Upper lobe of right lung (tissue), 1 donor: Measurements from ENCODE around the gene TPPP2. TPM values are rescaled to one million over a fixed set of nuclear protein-coding genes. Genes with fewer than 3 reads are reported as not detected.
A peak's percentile ranks its signal among the peaks of the same experiment; 100 is the strongest.

Source experiments
- ATAC-seq: fragments of 200-7000 bp; cut with Tn5 transposase; one replicate; pipeline ENCODE4 v1.9.1; 2020; ENCODE audit warnings: mild to moderate bottlenecking, moderate library complexity
- DNase-seq: peaks from one replicate; pipeline ENCODE4 v3.0.0-alpha.2; 2020
- H3K27ac ChIP-seq: fragments of 200-600 bp; one replicate; pipeline ENCODE4 v1.8.0; 2022
- H3K27me3 ChIP-seq: fragments of 200-600 bp; one replicate; pipeline ENCODE4 v1.8.0; 2022; ENCODE audit warnings: mild to moderate bottlenecking
- H3K36me3 ChIP-seq: fragments of 200-600 bp; one replicate; pipeline ENCODE4 v1.8.0; 2022
- H3K4me1 ChIP-seq: fragments of 200-600 bp; one replicate; pipeline ENCODE4 v1.8.0; 2022
- H3K4me3 ChIP-seq: fragments of 200-600 bp; one replicate; pipeline ENCODE4 v1.8.0; 2022; ENCODE audit warnings: mild to moderate bottlenecking
- H3K9me3 ChIP-seq: fragments of 200-600 bp; one replicate; pipeline ENCODE4 v1.8.0; 2022
- CTCF ChIP-seq: fragments of 200-600 bp; IDR thresholded peaks from one replicate; pipeline ENCODE4 v1.8.0; 2022; ENCODE audit warnings: antibody characterized with exemption
- intact Hi-C: fragments of 100-400 bp; cut with DNase I; formaldehyde crosslinking; loops from one replicate; pipeline ENCODE4 v1.11.0; 2022
- total RNA-seq: library from RNA; stranded (reverse); fragmentation: NEBNext Ultra II Directional; extraction: Animal tissue kit (Norgen Biotek cat#: 25700); gene quantifications from one replicate; pipeline ENCODE4 v1.2.1, GENCODE V29; 2021
- donor health status: DM: no; HTN: yes; CAD: no; lungs with severe emphysema.

TPPP2 gene
- total RNA-seq, 1 donor from 2014 or later, result not detected

- DNase-seq, result no peak
- H3K27ac ChIP-seq, result peak overlapping the region; percentile 88
Observed at GRCh38 chr14:21023174-21023573, 6.8 kb upstream of the TPPP2 start.

GRCh38 chr14:21023817-21024584, 6.0 kb upstream of the TPPP2 start:
- no peak for DNase-seq
- intact Hi-C loops, result no loop called here
- Histone ChIP-seq H3K27ac (peak overlapping the region; percentile 88), H3K36me3 (peaks cover 29% of the 10 kb centered on the region), H3K4me3 (peak overlapping the region; percentile 86), H3K4me1 (peaks cover 18% of the 10 kb centered on the region), H3K9me3 (no peaks in the 10 kb centered on the region), H3K27me3 (no peaks in the 10 kb centered on the region)
- no peak for ATAC-seq
- no peak for TF ChIP-seq CTCF

More at GRCh38 chr14:21023174-21023573, 6.8 kb upstream of the TPPP2 start:
- H3K9me3 ChIP-seq, result no peaks in the 10 kb centered on the region
- intact Hi-C loops, result no loop called here
- peak; percentile 10 for ATAC-seq
- H3K27me3 ChIP-seq, result no peaks in the 10 kb centered on the region
- peak overlapping the region; percentile 86 for H3K4me3 ChIP-seq
- H3K4me1 ChIP-seq, result peaks cover 22% of the 10 kb centered on the region
- H3K36me3 ChIP-seq, result peaks cover 37% of the 10 kb centered on the region
- no peak for TF ChIP-seq CTCF

GRCh38 chr14:21024585-21025370, 5.2 kb upstream of the TPPP2 start, which contains the start of gene NDRG2:
Gene NDRG2, minus strand, starts transcription at chr14:21025061. Its CDS starts 1,746 bp downstream, at chr14:21023315.
- no peak for TF ChIP-seq CTCF
- H3K9me3 ChIP-seq, result no peaks in the 10 kb centered on the region
- ATAC-seq (peak; percentile 90), DNase-seq (peak; percentile 91)
- no peaks in the 10 kb centered on the region for H3K27me3 ChIP-seq
- H3K36me3 ChIP-seq, result peaks cover 21% of the 10 kb centered on the region
- H3K4me3 ChIP-seq, result peak within 1 kb of the TSS; percentile 86
- intact Hi-C loops, result no loop called here
- H3K4me1 ChIP-seq, result peaks cover 15% of the 10 kb centered on the region
- peak within 1 kb of the TSS; percentile 88 for H3K27ac ChIP-seq

GRCh38 chr14:21025371-21026273, 4.4 kb upstream of the TPPP2 start:
- peak overlapping the region; percentile 86 for H3K4me3 ChIP-seq
- peaks cover 15% of the 10 kb centered on the region for H3K4me1 ChIP-seq
- H3K27ac ChIP-seq, result peak overlapping the region; percentile 88
- intact Hi-C loops, result no loop called here
- ATAC-seq (peak; percentile 33), DNase-seq (peak; percentile 76)
- no peaks in the 10 kb centered on the region for H3K27me3 ChIP-seq
- no peak for TF ChIP-seq CTCF
- no peaks in the 10 kb centered on the region for H3K9me3 ChIP-seq
- H3K36me3 ChIP-seq, result peaks cover 14% of the 10 kb centered on the region

- Histone ChIP-seq H3K4me1 (peaks cover 15% of the 10 kb centered on the region), H3K27ac (peak overlapping the region; percentile 88), H3K4me3 (no peak overlapping the region), H3K36me3 (peaks cover 6% of the 10 kb centered on the region), H3K9me3 (no peaks in the 10 kb centered on the region), H3K27me3 (no peaks in the 10 kb centered on the region)
- TF ChIP-seq CTCF, result no peak
- ATAC-seq, result no peak
- DNase-seq, result no peak
- intact Hi-C loops, result no loop called here
Observed at GRCh38 chr14:21026274-21026987, 3.6 kb upstream of the TPPP2 start.
